HL-60 (cell line): Measurements from ENCODE around the gene CCDC158.

ENCODE experiments used
- DNase-seq, 2 experiments: peaks; one replicate each; pipeline ENCODE4 v3.0.0-alpha.2; 2010 to 2020; ENCODE audit warnings: low read depth in 1 of 2, low spot score in 1 of 2
- H3K27ac ChIP-seq: fragments of 250-450 bp; sonication (Bioruptor Pico); replicated peaks from 2 replicates; pipeline ENCODE4 v1.5.1; 2020; ENCODE audit warnings: mild to moderate bottlenecking, moderate library complexity
- H3K27me3 ChIP-seq: fragments of 250-450 bp; sonication (Bioruptor Pico); 2 replicates; pipeline ENCODE4 v1.5.1; 2021; ENCODE audit warnings: mild to moderate bottlenecking, moderate library complexity; ENCODE audit not compliant: insufficient read depth, poor library complexity, severe bottlenecking
- H3K4me3 ChIP-seq: replicated peaks from 2 replicates; pipeline ENCODE4 v1.5.1; 2011; ENCODE audit warnings: mild to moderate bottlenecking, control low read depth, low read length; ENCODE audit not compliant: insufficient read depth
- GABPA ChIP-seq: IDR thresholded peaks from 2 replicates; pipeline ENCODE4 v1.6.1; 2012; ENCODE audit warnings: low read depth
- POLR2AphosphoS5 ChIP-seq: IDR thresholded peaks from 2 replicates; pipeline ENCODE4 v1.6.1; 2012; ENCODE audit warnings: low read depth
- SPI1 ChIP-seq: IDR thresholded peaks from 2 replicates; pipeline ENCODE4 v1.6.1; 2012; ENCODE audit warnings: low read depth, mild to moderate bottlenecking, borderline replicate concordance
- TF ChIP-seq, protein P1 (sequence below): IDR thresholded peaks from 2 replicates; pipeline ENCODE4 v1.6.1; 2012; ENCODE audit warnings: low read depth; ENCODE audit not compliant: insufficient replicate concordance
- TF ChIP-seq, protein P2 (sequence below): IDR thresholded peaks from one replicate; pipeline ENCODE4 v1.5.1; 2011; ENCODE audit warnings: low read length, control low read depth, inconsistent platforms; ENCODE audit not compliant: insufficient read depth

Gene CCDC158

DNA sequence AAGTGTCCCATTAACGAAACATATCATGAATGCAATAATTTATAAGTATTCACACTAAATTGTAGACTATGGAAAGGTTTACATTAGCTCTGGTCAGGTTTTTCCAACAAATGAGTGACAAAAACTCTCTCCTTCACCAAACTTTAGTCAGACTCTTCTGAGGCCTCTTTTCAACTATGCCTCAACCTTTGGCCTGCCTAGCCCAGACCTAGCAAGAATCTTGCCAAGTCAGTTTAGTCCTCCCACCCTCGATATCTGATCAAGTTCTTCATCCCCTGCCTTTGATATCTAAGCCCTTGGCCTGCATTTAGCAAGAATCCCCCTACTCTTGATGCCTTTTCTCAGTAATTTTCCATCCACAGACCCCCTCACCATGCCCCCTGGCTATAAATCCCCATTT lies 37.9 kb downstream of the CCDC158 start:
- TF ChIP-seq, protein P1, sequence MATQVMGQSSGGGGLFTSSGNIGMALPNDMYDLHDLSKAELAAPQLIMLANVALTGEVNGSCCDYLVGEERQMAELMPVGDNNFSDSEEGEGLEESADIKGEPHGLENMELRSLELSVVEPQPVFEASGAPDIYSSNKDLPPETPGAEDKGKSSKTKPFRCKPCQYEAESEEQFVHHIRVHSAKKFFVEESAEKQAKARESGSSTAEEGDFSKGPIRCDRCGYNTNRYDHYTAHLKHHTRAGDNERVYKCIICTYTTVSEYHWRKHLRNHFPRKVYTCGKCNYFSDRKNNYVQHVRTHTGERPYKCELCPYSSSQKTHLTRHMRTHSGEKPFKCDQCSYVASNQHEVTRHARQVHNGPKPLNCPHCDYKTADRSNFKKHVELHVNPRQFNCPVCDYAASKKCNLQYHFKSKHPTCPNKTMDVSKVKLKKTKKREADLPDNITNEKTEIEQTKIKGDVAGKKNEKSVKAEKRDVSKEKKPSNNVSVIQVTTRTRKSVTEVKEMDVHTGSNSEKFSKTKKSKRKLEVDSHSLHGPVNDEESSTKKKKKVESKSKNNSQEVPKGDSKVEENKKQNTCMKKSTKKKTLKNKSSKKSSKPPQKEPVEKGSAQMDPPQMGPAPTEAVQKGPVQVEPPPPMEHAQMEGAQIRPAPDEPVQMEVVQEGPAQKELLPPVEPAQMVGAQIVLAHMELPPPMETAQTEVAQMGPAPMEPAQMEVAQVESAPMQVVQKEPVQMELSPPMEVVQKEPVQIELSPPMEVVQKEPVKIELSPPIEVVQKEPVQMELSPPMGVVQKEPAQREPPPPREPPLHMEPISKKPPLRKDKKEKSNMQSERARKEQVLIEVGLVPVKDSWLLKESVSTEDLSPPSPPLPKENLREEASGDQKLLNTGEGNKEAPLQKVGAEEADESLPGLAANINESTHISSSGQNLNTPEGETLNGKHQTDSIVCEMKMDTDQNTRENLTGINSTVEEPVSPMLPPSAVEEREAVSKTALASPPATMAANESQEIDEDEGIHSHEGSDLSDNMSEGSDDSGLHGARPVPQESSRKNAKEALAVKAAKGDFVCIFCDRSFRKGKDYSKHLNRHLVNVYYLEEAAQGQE, result no peak
- TF ChIP-seq GABPA (no peak), SPI1 (no peak), POLR2AphosphoS5 (no peak)
- TF ChIP-seq, protein P2, sequence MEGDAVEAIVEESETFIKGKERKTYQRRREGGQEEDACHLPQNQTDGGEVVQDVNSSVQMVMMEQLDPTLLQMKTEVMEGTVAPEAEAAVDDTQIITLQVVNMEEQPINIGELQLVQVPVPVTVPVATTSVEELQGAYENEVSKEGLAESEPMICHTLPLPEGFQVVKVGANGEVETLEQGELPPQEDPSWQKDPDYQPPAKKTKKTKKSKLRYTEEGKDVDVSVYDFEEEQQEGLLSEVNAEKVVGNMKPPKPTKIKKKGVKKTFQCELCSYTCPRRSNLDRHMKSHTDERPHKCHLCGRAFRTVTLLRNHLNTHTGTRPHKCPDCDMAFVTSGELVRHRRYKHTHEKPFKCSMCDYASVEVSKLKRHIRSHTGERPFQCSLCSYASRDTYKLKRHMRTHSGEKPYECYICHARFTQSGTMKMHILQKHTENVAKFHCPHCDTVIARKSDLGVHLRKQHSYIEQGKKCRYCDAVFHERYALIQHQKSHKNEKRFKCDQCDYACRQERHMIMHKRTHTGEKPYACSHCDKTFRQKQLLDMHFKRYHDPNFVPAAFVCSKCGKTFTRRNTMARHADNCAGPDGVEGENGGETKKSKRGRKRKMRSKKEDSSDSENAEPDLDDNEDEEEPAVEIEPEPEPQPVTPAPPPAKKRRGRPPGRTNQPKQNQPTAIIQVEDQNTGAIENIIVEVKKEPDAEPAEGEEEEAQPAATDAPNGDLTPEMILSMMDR, result no peak
- no peak overlapping the region for H3K4me3 ChIP-seq
- H3K27ac ChIP-seq, result no peak overlapping the region
- H3K27me3 ChIP-seq, result no peaks in the 10 kb centered on the region
- DNase-seq, result no peak

DNA sequence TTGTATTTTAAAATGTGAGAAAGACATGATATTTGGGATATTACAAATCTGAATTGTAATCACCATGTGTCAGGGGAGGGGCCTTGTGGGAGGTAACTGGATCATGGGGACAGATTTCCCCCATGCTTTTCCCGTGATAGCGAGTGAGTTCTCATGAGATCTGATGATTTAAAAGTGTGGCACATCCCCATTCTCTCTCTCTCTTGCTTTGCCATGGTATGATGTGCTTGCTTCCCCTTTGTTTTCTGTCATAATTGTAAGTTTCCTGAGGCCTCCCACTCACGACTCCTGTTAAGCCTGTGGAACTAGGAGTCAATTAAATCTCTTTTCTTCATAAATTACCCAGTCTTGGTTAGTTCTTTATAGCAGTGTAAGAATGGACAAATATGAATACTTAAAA lies 39.0 kb downstream of the CCDC158 start:
- TF ChIP-seq, protein P1, result no peak
- TF ChIP-seq, protein P2, result no peak
- no peak for TF ChIP-seq POLR2AphosphoS5
- TF ChIP-seq SPI1, result no peak
- no peak for TF ChIP-seq GABPA
- no peak for DNase-seq
- Histone ChIP-seq H3K27me3 (no peaks in the 10 kb centered on the region), H3K27ac (no peak overlapping the region), H3K4me3 (no peak overlapping the region)

DNA sequence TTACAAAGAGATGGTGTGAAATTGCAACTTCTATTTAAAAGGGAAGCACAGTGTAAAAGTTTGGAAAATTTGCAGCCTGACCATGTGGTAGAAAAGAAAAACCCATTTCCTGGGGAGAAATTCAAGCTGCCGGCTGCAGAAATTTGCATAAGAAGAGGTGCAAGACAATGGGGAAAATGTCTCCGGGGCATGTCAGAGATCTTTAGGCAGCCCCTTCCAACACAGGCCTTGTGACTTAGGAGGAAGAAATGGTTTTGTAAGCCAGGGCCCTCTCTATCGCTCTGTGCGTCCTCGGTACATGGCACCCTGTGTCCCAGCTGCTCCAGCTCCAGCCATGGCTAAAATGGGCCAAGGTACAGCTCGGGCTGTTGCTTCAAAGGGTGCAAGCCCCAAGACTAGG lies 40.4 kb downstream of the CCDC158 start:
- Histone ChIP-seq H3K27ac (no peak overlapping the region), H3K27me3 (no peaks in the 10 kb centered on the region), H3K4me3 (no peak overlapping the region)
- TF ChIP-seq GABPA (no peak), POLR2AphosphoS5 (no peak), SPI1 (no peak)
- TF ChIP-seq, protein P1, result no peak
- TF ChIP-seq, protein P2, result no peak
- no peak for DNase-seq
